SK-N-SH (cell line): Measurements from ENCODE around the gene GRIN2A.

Experiments
- MAX ChIP-seq: IDR thresholded peaks from 2 replicates; pipeline ENCODE4 v1.4.0; 2012; ENCODE audit warnings: low read depth
- TF ChIP-seq, protein P1 (sequence below): fragments of 200-600 bp; sonication (generic); IDR thresholded peaks from 2 replicates; pipeline ENCODE4 v1.6.1; 2017; ENCODE audit warnings: antibody characterized with exemption, mild to moderate bottlenecking, moderate library complexity

DNA sequence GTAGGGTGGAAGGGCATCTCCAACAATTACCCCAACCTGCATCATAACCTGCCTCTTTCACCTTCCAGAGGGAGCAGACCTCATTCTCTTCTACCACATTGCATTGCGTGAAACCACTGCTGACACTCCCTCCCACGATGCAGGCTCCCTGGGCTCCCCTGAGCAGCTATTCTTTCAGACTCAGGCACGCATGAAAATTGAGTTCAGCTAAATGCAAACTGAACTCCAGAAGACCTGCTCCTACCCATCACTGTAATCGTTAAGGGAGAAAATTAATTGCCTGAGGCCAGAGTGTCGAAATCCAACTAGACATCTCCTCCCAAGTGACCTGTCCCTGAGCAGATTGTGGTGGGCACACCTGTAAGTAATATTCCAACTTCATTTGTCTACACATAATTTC lies 186.0 kb downstream of the GRIN2A start:
- TF ChIP-seq, protein P1, sequence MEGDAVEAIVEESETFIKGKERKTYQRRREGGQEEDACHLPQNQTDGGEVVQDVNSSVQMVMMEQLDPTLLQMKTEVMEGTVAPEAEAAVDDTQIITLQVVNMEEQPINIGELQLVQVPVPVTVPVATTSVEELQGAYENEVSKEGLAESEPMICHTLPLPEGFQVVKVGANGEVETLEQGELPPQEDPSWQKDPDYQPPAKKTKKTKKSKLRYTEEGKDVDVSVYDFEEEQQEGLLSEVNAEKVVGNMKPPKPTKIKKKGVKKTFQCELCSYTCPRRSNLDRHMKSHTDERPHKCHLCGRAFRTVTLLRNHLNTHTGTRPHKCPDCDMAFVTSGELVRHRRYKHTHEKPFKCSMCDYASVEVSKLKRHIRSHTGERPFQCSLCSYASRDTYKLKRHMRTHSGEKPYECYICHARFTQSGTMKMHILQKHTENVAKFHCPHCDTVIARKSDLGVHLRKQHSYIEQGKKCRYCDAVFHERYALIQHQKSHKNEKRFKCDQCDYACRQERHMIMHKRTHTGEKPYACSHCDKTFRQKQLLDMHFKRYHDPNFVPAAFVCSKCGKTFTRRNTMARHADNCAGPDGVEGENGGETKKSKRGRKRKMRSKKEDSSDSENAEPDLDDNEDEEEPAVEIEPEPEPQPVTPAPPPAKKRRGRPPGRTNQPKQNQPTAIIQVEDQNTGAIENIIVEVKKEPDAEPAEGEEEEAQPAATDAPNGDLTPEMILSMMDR = no peak
- TF ChIP-seq MAX = no peak
